Epidermal melanocyte (primary cell): ENCODE data around the gene CLIC6.
A peak's percentile ranks its signal among the peaks of the same experiment; 100 is the strongest.
"Not testable (repeated sequence)": the region's sequence is repeated elsewhere in the genome, so short reads cannot be mapped to it uniquely, and the experiment has no call there.

Source experiments
- DNase-seq: peaks from one replicate; pipeline ENCODE4 v3.0.0; 2011; ENCODE audit warnings: low spot score; ENCODE audit not compliant: insufficient read length

Gene CLIC6

DNA sequence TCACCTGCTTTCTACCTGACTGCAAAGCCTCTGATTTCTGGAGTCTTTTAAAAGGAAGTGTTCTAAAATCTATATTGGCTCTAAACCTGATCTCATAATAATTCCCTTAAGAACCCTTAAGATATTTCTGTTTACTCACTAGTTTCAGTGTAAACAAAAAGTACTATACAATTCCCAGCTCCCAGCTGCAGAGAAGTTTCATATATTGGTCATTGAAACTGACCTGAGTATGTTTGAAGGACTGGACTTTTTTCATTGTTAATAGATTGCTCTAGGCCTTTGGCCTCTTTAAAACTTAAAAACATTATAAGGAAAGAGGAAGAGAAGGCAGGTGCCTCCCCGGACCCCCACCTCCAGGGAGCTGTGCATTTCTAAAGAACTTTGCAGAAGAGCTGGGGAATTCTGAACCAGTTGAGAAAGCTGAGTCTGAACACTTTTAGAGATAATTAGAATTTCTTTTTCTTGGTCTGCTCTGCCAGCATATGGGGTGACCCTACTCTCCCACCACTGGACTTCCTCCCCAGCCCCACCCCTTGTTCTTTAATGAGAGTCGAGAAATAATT is 23.7 kb downstream of the CLIC6 start:
- no peak for DNase-seq

DNA sequence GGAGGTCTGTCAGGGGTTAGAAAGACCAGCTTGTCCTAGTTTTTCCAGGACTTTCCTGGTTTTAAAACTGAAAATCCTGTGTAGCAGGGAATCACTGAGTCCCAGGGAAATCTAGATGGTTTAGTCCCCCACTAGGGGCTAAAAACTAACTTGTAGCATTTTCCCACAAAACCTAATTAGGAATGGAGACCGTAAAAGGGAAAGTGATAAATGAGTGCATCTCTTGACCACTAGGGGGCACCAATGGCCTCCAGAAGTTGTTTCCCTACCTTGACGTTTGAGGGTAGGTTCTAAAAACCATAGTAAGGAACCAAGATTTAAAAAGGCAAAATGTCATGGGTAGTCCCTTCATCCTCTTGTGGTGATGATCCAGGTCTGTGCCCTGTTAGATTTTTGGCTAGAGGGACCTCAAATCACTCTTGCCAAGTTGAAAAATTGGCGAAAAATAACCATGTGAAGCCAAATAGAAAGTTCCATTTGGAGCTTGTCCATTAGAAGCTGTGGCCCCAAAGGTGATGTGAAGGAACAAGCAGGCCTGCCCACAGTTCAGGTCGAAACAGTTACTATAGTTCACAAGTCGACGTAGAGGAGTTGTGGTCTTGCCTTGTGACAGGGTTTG is 24.5 kb downstream of the CLIC6 start:
- peak; percentile 51 for DNase-seq

DNA sequence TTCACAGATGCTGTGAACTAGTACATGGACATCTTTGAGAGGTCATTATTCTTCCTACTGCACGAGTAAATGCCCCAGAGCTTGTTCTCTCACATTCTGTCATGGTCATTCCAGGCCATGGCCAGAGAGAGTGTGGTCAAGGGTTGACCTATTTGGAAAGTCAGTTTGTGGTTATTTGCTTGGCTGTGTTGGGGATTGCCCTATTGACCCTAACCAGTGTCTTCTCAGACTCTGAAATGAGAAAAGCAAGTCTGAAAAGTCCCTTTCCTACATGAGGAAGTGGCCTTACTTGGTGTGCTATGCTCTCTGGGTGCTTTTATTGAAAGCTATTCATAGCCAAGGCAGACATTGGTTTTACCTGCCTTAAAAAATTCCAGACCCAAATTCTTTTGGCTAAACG is 26.6 kb downstream of the CLIC6 start:
- no peak for DNase-seq

DNA sequence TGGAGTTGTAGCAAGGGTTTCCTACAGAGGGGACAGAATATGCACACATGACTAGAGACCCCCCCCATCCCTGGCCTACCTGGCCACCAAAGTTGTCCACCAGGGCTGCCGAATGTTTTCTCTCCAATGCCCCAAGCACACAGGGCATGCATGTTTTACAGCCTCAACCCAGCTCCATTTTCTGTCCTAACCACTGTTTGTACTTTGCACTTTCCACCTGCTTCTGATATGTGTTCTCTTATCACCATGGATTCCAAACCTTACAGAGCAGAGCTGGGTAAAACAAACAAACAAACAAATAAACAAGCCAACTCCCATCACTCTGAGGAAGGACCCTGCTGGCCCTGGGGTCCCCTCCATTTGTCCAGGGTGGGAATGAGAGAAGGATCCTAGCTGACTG is 27.3 kb downstream of the CLIC6 start:
- no peak for DNase-seq

DNA sequence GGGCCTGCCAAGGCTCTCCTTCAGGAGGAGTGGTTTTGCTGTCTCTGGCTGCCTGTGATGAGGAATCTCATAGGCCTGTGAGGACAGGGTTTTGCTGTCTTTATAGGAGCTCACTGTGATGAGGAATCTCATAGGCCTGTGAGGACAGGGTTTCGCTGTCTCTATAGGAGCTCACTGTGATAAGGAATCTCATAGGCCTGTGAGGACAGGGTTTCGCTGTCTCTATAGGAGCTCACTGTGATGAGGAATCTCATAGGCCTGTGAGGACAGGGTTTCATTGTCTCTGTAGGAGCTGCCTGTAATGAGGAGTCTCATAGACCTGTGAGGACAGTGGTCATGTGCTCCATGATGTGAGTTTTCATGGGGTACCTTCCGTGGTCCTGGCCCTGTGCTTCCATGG is 29.0 kb downstream of the CLIC6 start:
- DNase-seq = no peak

DNA sequence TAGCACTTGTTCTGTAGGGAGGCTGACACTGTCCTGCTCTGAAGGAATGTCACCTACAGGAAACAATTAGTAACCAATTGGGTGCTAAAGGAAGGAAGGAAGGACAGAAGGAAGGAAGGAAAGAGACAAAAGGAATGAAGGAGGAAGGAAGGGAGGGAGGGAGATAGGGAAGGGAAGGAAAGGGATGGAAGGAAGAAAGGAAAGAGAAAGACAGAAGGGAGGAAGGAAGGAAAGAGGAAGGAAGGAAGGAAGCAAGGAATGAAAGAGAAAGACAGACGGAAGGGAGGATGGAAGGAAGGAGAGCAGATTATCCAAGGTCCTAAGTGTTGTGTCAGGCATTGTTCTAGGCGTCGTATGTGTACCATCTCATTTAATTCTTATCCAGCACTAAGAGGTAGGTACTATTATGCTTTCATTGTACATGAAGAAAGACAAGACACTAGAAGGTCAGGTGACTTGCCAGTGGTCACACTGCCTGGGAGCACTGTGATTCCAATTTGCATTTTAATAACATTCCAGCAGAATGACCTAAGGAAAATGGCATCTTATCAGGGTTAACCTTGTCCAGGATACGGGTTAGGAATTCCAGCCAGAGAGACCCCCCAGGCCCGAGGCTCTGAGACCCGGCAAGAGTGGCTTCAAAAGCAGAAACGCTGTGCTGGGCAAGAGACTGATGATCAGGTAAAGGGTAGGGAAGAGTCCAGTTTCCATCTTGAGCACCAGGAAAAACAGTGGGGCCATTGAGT is 29.6 kb downstream of the CLIC6 start:
- DNase-seq = no peak

DNA sequence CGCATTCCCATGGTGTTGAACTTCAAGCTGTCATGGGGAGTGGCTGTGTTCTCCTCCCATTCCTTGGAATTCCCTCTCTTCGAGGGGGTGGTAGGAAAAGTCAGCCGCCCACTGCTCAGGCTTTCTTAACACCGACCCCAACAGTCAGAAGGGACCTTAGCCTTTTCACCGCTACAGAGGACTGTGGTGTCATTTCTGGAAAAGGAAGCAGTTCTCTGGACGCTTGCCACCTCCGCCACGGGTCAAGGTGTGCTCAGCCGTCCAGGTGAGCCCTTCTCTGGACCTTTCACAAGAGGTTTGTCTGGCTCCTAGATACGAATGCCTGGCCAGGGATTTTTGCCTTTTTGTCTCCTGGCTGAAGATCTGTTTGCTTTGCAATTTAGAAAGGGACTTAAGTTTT is 31.8 kb downstream of the CLIC6 start:
- DNase-seq = no peak

DNA sequence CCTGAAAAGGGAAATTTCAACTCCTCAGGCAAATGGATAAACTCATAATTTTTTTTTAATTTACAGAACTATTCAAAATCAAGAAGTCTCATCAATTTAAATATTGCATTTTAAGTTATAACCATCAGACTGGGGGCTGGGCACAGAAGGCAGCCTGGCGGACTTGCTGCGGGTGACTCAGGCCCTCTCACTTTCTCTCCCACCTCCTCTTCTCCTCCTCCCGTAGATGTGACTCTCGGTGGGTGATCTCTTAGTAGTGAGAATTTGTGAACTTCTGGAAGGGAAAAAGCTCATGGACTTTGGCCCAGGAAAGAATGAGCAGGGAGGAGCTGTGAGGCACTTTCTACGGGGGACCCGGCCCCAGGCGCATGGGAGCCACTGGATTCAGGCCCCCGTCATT is 32.9 kb downstream of the CLIC6 start:
- no peak for DNase-seq

DNA sequence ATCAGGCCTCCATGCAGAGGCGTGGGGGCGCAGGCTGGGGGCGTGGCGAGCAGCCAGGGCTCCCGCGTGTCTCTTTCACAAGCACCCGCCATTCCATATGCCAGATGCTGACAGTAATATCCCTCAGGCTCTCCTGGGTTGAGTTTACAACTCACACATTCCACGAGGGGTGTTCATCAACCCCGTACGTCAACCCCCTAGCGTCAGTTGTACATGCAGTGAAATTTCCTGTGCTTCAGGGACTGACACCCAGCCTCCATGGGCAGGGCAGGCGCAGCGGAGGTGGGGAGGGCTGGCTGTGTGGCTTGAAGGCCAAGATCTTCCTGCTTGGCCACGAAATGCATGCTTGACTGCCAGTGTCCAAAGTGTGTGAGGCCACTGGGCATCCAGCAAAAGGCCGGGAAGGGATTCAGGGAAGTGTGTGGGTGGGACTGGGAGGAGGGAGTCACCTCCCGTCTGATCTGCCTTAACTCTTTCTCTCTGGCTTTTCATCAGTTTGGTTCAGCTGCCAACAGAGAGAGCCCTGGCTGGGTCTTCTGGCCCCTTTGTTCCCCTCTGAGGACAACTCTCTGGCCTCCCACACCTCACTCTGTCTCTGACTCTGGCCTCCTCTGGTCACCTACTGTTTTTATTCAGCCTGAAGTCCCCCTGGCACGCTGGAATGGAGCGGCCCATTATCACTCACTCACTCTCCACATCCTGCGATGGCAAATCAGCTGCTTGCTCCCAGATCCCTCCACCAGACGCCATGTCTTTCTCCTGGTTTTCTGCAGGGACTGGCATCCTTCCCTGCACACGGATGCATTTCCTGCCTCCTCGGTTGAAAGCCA is 33.8 kb downstream of the CLIC6 start:
- DNase-seq = peak; percentile 23

DNA sequence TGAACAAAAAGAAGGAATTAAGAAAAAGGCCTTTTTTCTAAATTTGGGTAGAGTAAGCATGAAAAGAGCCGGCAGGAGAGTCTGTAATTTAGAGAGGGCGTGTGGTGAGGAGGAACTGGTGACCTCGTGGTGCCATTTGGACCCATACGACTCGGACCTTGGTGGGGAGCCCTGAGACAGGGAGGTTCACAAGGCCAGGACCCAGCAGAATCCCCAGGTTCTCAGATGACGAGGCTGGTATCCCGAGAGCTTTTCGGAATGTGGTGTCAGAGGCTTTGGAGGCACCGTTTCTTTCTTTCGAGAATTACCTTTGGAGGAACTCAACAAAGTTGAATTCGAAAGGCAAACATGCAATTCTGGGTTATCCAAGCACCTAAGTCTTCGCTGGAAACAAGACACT is 34.8 kb downstream of the CLIC6 start:
- no peak for DNase-seq

DNA sequence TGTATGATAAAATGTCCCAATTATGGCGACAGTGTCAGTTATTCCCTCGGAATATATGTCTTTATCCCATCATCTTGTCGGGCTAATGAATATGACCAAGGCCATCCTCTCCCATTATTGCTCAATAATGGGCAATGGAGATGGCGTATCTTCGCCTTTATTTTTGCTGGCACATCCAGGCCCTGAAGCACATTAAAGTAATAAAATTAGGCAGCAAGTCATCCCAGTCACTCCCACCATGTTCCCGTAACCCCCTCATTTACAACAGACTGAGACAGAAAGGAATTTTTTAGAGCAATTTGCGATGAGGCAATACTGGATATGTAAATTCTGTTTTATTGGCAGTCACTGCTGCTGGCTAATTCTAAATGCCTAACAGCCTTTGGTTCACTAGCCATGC is 35.3 kb downstream of the CLIC6 start:
- peak; percentile 20 for DNase-seq

DNA sequence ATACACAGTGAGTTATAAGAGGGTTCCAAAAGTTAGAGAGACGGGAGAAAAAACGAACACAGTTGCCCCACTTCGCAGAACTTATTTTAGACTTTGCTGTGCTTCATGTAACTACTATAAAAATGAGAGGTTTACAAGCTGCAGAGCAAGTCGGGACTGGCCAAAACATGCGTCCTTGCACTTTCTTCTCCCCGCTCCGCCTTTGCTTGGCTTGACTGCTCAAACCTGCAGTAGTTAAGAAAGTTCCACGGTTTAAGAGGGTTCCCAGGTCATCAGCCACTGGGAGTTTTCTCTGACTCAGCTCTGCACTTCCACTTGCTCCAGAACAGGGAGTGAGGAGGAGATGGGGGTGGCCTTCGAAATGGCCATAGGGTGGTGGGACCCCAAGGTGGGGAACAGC is 36.2 kb downstream of the CLIC6 start:
- DNase-seq = no peak

DNA sequence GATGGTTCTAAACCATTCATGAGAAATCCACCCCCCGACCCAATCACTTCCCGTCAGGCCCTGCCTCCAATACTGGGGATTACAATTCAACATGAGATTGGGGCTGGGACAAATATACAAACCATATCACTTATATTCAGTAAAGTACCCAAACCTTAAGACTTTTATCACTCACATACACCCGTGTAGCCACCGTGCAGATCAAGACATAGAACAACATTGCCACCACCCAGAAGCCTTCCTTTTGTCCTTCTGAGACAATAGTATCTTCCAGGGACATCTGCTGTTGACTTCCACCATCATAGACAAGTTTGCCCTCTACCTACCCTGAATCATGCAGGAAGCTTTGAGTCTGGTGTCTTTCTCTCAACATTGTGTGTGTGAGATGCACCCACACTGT is 37.5 kb downstream of the CLIC6 start:
- no peak for DNase-seq

DNA sequence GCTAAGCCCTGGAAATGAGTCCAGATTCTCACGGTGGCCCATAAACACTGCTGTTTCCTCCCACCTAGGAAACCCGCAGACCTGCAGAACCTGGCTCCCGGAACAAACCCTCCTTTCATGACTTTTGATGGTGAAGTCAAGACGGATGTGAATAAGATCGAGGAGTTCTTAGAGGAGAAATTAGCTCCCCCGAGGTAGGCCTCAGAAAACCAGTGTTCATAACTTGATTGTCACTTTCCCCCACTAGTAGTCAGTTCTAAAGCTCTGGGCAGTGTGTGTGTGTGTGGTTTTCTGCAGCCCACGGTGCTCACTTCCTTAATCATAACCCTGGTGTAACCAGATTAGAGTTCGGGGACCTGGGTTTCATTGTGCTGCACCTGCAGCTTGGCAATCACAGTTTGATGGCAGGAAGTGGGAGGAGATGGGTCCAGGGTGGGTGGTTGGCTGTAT is 39.1 kb downstream of the CLIC6 start:
- no peak for DNase-seq

DNA sequence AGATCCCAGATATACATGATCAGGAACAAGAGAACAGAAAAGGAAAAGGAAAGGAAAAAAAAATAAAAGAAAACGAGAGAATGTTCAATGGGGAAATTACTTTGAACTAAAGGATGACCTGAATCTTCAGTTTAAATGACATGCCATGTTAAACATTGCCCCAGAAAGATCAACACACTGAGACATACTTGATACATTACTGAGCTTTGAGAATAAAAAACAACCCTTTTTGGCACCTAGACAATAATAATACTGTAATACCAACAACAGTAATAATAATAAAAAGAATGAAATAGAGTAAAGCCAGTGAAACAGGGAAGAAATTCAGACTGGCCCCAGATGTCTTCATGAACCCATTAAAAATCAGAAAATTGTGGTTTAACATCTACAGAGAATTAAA is 44.8 kb downstream of the CLIC6 start:
- no peak for DNase-seq

DNA sequence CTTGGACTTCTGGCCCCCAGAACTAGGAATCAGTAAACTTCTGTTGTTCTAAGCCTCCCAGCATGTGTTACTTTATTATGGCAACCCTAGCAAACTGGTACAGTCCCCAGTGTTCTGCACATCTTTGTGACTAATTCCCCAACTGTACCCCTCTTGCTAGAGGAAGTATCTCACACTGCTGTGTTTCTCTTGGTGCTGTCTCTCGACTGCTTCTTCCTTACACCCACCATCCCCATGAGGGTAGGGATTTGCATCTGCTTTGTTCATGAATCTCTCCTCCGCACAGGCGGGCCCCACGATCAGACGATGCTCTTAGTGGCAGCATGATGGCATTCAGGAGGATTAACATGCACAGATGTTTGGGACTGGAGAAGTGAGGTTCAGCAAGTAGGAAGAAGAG is 46.7 kb downstream of the CLIC6 start:
- no peak for DNase-seq

DNA sequence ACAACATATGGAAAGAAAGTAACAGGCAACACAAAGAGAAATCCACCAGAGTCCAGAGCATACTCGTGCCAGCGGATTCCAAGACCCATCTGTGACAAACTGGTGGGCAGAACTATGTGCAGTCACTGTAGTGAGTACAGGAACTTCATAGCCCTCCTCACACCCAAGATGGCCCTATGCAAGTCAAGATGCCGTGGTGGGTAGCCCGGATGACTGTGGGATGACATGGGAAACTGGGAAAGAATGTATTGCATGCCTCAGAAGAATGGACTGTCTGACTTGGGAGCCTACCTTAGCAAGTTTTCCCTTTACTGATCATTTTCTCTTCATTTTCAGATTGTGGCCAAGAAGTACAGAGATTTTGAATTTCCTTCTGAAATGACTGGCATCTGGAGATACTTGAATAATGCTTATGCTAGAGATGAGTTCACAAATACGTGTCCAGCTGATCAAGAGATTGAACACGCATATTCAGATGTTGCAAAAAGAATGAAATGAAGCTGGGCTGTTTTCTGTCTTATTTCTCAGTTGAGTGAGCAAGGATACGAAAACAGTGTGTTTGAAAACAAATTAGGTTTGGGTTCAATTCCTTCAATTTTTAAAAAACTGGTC is 47.3 kb downstream of the CLIC6 start:
- DNase-seq = no peak

DNA sequence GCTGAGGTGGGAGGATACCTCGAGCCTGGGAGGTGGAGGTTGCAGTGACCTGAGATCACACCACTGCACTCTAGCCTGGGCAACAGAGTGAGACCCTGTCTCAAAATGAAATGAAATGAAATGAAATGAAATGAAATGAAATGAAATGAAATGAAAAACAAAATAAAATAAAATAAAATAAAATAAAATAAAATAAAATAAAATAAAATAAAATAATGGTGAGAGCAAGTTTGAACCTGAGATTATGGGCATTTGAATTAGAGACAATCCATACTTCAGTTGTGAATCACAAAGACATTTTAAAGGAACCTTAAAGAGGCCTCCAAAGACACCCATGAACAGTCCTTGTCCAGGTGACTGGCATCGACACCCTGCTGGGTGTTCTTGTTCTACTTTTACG is 49.7 kb downstream of the CLIC6 start:
- DNase-seq = not testable (repeated sequence)

DNA sequence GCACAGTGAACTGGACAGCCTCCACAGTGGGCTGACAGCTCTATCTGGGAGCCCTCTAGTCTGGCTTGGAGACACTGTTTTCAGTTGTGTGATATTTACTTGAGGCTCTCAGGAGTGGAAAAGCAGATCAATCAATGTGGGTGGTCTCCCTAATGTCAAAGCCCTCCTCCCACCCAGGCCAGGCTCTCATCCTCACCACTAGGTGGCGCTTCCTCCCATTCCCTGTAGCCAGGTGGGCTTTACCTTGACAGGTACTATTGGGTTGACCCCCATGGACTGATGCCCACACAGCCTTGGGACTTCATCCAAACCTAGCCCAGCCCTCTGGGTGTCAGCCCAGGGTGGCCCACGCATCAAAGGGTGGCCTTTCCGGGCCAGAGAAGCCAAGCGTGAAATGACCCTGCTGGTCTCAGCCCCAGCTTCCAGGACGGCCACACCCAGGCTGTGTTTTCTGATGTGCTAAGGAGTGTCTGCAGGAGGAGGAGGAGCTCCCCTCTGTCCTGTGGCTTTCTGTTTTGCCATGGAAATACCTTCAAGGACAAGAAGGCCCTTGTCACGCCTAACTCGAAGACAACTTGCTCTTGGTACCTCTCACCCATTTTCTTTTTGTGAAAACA is 54.0 kb downstream of the CLIC6 start:
- DNase-seq = no peak

DNA sequence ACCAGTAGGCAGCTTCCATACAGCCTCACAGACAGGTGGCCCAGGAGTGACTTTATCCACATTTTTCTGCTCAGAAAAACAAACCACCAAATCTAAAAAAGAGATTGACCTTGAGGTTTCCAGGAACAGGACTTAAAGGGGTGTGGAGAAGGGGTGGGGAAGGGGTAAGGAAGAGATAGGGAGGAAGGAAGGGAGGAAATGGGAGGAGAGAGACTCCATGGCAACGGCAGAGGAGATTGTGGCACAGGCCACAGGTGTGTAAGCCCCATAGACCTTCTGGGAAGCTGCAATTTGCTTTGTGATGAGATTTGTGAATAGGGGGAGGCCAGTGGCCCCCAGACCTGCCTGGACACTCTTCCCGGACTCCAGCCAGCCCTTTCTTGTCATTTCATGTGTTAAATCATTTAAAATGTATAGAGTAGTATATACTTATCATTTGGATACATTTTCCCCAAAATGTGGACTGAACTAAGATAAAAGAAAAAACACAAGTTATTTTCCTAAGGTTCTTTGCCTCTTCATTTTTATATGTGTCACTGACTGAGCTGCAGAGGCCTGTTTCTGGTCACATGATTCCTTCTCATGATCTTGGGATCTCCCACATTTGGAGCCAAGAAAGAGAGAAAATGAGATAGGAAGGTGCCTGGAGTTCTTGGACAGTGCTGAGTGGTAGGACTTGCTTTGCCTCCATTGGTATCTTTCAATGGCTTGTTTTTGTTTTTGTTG is 55.5 kb downstream of the CLIC6 start:
- DNase-seq = no peak

DNA sequence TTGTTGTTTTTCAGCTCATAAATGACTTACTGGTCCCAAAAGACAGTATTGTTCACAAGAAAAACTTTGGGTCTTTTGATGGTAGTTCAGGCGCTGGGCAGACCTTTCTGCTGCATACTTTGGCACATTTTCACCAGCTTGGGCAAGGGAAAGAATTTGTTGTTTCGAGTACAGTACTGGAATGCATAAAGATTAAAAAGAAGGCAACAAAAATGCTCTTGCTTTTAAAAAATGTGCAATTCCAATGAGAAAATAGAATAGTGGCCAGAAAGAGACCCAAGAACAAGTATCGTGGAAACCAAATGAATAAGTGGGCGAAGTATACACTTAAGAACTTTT is 56.0 kb downstream of the CLIC6 start:
- no peak for DNase-seq
